ENCODE measurements around the gene GMPPB. TPM values are rescaled to one million over a fixed set of nuclear protein-coding genes. Genes with fewer than 3 reads are reported as not detected.

GMPPB gene
- total and polyA plus RNA-seq, 4 donors: 12.6 to 57.8 (median 35.6) TPM

GRCh38 chr3:49703443-49703927 is 20.3 kb downstream of the GMPPB start:
- peak; percentile 75 for DNase-seq (ENCODE audit: low spot score)
- Histone ChIP-seq H3K4me1 (ENCODE audit: control insufficient read depth in 4 of 4, insufficient read depth in 4 of 4, low read length in 3 of 4) (no peaks in the 10 kb centered on the region), H3K4me3 (ENCODE audit: low read depth in 1 of 3, low read length in 3 of 3) (no peak overlapping the region), H3K9me3 (ENCODE audit: control insufficient read depth in 4 of 4, low read length in 3 of 4) (no peaks in the 10 kb centered on the region), H3K9ac (ENCODE audit: low read depth in 1 of 2, low read length in 2 of 2) (no peak overlapping the region), H3K27me3 (ENCODE audit: control insufficient read depth in 4 of 4, insufficient read depth in 4 of 4, low read length in 3 of 4) (no peaks in the 10 kb centered on the region), H3K36me3 (ENCODE audit: control insufficient read depth in 4 of 4, insufficient read depth in 3 of 4, low read depth in 1 of 4, low read length in 3 of 4) (peaks cover 26 to 89% (median 46%) of the 10 kb centered on the region in 4 donors), H3K27ac (ENCODE audit: low read depth in 1 of 2, low read length in 2 of 2) (no peak overlapping the region)
- TF ChIP-seq RAD21 (IDR thresholded peaks at IDR 0.05) (peak; percentile 78 to 90), CTCF (IDR thresholded peaks at IDR 0.05; ENCODE audit: low read depth, low read length, missing input control) (peak; percentile 71), RXRA (IDR thresholded peaks at IDR 0.05) (no peak)
- WGBS: 64% methylated on average over 14 of the region's 14 CpGs

- no peaks in the 10 kb centered on the region for H3K4me1 ChIP-seq (ENCODE audit: control insufficient read depth in 4 of 4, insufficient read depth in 4 of 4, low read length in 3 of 4)
- 94% methylated on average over 11 of the region's 11 CpGs for WGBS
- peaks cover 30 to 91% (median 49%) of the 10 kb centered on the region in 4 donors for H3K36me3 ChIP-seq (ENCODE audit: control insufficient read depth in 4 of 4, insufficient read depth in 3 of 4, low read depth in 1 of 4, low read length in 3 of 4)
- H3K4me3 ChIP-seq (ENCODE audit: low read depth in 1 of 3, low read length in 3 of 3): no peak overlapping the region
- no peak overlapping the region for H3K27ac ChIP-seq (ENCODE audit: low read depth in 1 of 2, low read length in 2 of 2)
- no peaks in the 10 kb centered on the region for H3K27me3 ChIP-seq (ENCODE audit: control insufficient read depth in 4 of 4, insufficient read depth in 4 of 4, low read length in 3 of 4)
- no peak for TF ChIP-seq YY1 (IDR thresholded peaks at IDR 0.05)
- TF ChIP-seq RXRA (IDR thresholded peaks at IDR 0.05): no peak
- no peak for TF ChIP-seq GABPA (IDR thresholded peaks at IDR 0.05 in 1 of 2, conservative IDR thresholded peaks at IDR 0.05 in 1 of 2)
- no peak for TF ChIP-seq RAD21 (IDR thresholded peaks at IDR 0.05)
- no peak for TF ChIP-seq JUND (IDR thresholded peaks at IDR 0.05)
- TF ChIP-seq CTCF (IDR thresholded peaks at IDR 0.05; ENCODE audit: low read depth, low read length, missing input control): no peak
- no peak for TF ChIP-seq FOXA2 (IDR thresholded peaks at IDR 0.05)
- TF ChIP-seq REST (IDR thresholded peaks at IDR 0.05): no peak
- H3K9ac ChIP-seq (ENCODE audit: low read depth in 1 of 2, low read length in 2 of 2): no peak overlapping the region
- DNase-seq (ENCODE audit: low spot score): no peak
- H3K9me3 ChIP-seq (ENCODE audit: control insufficient read depth in 4 of 4, low read length in 3 of 4): no peaks in the 10 kb centered on the region
Observed at GRCh38 chr3:49702672-49703071, 21.1 kb downstream of the GMPPB start.

Measured in liver (tissue), 9 donors.